HG03135 (cell line): ENCODE results near the gene LRMDA.

Experiments
- ATAC-seq: cut with Tn5 transposase; IDR thresholded peaks from one replicate; pipeline ENCODE4 v1.9.1; 2021; ENCODE audit warnings: mild to moderate bottlenecking, moderate library complexity; ENCODE audit not compliant: unreplicated experiment

The LRMDA gene

GRCh38 chr10:75884808-75885207 lies 453.4 kb downstream of the LRMDA start:
- no peak for ATAC-seq

DNA sequence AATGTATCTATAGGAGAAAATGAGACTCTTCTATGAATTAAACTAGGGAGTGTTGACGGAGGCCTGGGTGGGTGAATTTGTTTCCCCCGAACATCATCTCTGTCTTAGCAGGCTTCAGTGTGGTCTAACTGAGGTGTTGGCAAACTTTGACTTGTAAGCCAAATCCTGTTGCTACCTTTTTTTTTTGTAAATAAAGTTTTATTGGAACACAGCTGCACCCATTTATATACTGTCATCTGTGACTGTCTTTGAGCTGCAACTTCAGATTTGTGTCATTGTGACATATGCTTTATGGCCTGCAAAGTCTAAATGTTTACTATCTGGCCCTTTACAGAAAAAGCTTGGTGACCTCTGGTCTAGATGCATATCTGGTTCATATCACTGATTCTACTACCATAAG lies 455.9 kb downstream of the LRMDA start:
- ATAC-seq, result no peak

- no peak for ATAC-seq
Measured at GRCh38 chr10:75887992-75888680, 456.7 kb downstream of the LRMDA start.

DNA sequence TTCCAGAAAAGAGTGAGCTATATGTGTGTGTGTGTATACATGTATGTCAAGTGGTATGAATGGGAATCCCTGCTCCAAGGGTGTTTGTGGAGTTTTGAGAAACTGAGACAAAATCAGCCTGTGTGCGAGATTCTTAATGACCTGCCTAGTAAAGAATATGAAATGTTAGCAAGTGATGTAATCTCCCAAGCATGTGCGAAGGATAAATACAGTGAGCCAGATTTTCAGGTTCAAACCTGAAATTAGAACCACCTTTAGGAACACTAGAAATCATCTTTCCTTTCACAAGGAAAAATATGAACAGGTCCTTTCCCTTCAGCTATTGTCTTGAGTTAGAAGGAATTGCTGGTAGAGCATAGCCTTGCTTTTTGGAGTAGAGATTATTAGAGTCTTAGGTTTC lies 457.6 kb downstream of the LRMDA start:
- ATAC-seq, result no peak

DNA sequence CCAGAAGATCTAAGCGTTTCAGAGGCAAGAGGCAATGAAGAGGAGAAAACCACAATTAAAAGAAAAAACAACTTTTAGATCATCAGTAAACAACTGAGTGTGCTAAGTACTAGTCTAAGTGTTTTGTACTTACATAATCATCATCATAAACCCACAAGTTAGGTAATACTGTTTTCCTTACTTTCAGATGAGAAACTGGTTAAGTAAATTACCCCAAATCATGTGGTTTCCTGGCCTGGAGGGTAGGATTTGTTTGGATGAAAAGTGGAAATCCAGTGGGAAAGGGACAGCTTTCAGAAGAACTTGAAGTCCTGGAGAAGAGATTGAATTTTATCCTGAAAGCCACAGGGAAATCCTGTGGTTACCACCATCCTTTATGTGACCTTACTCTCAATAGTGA lies 463.3 kb downstream of the LRMDA start:
- ATAC-seq, result no peak

GRCh38 chr10:75895259-75895658 lies 463.8 kb downstream of the LRMDA start:
- ATAC-seq, result no peak

- no peak for ATAC-seq
Measured at GRCh38 chr10:75899816-75900390, 468.5 kb downstream of the LRMDA start.

DNA sequence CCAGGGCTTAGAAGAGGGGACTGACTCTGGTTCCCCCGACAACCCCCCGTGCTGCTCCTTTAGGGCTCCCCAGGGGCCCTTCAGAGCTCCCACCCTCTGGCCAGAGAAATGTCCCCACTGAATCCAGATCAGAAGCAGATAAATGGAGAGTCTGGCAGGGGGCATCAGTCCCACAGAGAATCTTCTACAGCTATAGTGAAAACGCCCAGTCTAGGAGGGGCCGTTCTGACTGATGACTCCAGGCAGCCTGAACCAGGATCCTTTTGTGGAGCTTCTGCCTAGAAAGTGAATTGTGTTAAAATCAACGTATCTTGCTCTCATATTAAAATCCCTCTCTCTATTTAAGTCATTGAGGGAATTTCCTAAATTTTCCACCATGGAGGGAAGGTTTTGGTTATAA lies 471.4 kb downstream of the LRMDA start:
- no peak for ATAC-seq

GRCh38 chr10:75904499-75905283 lies 473.3 kb downstream of the LRMDA start:
- ATAC-seq, result no peak

GRCh38 chr10:75905490-75905889 lies 474.1 kb downstream of the LRMDA start:
- no peak for ATAC-seq

DNA sequence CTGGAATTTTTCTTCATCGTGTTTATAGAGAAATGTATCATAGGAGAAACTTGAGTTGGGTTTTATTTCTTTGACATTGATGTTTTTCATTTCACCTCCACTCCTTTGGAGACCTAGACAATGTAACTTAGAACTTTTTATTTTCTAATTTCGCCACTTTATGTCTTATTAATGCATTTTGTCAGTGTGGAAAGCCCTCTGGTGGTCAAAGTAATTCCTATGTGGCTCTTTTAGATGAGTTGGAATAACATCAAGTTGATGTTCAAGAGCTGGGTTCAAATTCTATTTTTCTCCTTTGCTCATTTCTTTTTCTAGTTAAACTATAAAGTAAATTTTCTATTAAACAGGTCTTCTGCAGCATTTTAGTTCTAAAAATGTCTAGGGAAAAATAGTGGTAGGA lies 478.6 kb downstream of the LRMDA start:
- ATAC-seq, result no peak

DNA sequence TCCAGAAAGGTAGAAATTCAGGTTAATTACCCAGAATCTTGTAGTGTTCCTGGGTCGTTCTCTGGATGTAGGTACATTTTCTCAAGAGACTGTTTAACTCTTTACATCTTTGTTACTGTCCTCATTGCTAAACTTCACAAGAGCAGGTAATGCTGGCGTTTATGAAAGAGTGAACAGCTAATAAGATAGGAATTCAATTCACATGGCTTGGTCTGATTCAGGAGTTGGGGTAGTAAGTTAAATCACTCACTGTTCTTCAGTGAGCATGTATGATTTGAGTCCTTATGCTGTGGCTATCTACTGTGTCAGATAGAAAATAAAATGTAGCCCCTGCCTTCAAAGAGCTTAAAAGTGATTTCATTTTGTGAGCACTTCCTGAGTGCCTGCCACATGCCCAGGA lies 480.0 kb downstream of the LRMDA start:
- ATAC-seq, result no peak

GRCh38 chr10:75916906-75917305 lies 485.5 kb downstream of the LRMDA start:
- no peak for ATAC-seq

- no peak for ATAC-seq
Measured at GRCh38 chr10:75919913-75920312, 488.5 kb downstream of the LRMDA start.

DNA sequence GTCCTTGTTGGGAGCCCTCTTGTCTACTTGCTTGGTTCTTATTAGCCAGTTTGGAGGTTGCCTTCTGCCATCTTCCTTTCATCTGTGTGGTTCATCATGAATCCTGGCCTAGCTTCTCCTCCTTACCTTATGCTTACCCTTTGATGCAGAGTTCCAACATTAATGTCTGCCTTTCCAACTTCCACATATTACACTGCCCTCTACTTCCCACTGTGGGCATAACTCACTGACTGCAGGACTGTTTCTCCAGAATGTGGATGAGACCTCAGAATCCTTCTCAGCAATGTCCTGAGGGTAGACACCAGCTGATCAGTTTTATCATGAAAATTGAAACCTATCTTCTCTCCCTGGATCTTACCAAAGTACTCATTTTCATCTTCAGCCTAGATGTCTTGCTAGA lies 491.0 kb downstream of the LRMDA start:
- ATAC-seq, result no peak

- ATAC-seq, result no peak
Measured at GRCh38 chr10:75924309-75924902, 493.0 kb downstream of the LRMDA start.

GRCh38 chr10:75925999-75926398 lies 494.6 kb downstream of the LRMDA start:
- ATAC-seq, result no peak

DNA sequence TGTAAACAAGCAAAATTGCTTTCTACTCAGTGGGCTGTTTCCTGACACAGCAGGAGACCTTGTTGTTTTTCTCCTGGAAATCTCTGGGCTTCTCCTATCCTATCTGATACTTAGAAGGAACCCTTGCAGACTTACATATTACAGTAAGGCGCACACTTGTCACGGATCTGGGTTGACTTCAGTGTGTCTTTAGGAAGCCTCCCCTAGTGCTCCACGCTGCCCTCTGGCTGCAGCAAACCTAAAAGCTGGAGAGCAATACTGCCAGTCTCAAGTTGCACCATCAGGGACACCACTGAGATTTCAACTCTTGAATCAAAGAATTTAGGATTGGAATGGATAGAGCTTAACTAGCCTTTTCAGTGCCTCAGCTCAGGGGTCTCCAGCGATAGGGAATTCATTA lies 495.3 kb downstream of the LRMDA start:
- no peak for ATAC-seq

DNA sequence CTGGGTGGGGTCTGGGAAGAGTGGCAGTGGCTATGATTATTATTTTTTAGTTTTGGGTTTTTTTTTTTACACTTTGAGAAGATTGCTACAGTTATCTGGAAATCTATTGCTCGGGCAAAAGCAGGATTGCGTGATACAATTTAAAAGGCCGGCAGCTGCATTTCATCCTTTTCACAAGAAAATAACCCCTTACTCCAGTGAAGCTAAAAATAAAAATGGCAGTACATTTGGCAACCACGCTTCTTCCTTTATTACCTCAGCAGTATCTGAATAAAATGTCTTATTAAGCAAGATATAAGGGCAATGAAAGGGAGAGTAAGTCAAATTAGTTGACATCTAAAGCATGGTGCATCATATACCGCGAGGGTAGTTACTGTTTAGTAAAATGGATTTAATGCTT lies 496.8 kb downstream of the LRMDA start:
- no peak for ATAC-seq

DNA sequence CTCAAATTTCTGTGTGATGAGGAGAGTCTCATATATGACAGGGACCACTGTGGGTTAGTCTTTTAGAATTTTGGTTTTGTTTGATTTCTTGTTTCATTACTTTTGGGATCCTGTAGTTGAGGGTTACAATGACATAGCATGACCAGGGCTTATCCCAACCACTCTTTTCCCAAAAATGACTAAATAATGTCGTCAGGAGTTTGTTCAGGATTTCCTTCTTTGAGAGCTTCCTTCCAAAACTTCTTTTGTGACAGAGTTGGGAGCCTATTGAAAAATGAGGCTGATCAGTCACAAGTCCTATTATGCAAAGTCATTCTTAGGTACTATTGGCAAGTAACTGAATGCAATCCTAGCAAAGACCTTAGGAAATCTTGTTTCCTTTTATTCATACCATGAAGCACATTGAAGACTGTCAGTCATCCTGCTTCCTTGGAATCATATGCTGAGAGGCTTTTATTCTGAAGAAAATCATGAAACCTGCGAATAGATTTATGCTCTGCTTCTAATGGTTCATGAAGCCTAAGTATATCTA lies 498.3 kb downstream of the LRMDA start:
- ATAC-seq, result no peak

GRCh38 chr10:75932921-75933320 lies 501.5 kb downstream of the LRMDA start:
- no peak for ATAC-seq

DNA sequence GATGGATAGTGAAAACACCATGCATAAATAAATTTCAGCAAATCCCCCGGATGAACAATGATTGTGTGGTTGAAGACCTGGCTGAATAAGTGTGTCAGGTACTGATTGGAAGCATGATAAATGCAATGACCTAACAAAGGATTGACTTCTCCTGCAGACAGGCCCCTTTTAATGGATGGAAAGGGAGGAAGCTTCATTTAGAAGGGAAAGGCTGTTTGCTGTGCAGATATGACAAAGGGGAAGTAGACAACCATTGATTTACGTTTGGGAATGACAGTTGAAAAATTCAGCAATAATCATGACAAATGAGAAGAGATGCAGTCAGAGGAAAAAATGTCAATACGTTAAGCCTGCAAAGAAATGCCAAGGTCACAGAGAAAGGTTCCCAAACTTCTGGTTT lies 503.8 kb downstream of the LRMDA start:
- no peak for ATAC-seq
